AG04449 (cell line): ENCODE data around the gene ASXL1.

Experiments
- CTCF ChIA-PET: fragments of 350-600 bp; formaldehyde crosslinking; extraction: SDS; loops from one replicate; lab custom pipeline; 2021; ENCODE audit warnings: antibody characterized with exemption; lab: Yijun Ruan, JAX
- POLR2A ChIA-PET: fragments of 400-600, 350-600 bp; formaldehyde crosslinking; extraction: SDS; loops from one replicate; lab custom pipeline; 2020; ENCODE audit warnings: antibody characterized with exemption, inconsistent platforms; lab: Yijun Ruan, JAX
- DNase-seq: peaks from one replicate; pipeline ENCODE4 v3.0.0-alpha.2; 2010; ENCODE audit warnings: low read depth, low spot score
- H3K4me3 ChIP-seq: 2 replicates; pipeline ENCODE4 v1.5.1; 2011; ENCODE audit warnings: low read depth, mild to moderate bottlenecking, control low read depth, low read length
- TF ChIP-seq, protein P1 (sequence below): IDR thresholded peaks from one replicate; pipeline ENCODE4 v1.5.1; 2011; ENCODE audit warnings: mild to moderate bottlenecking, moderate library complexity, low read length, control low read depth, inconsistent platforms; ENCODE audit not compliant: insufficient read depth; ENCODE audit errors: missing control alignments

Gene ASXL1

DNA sequence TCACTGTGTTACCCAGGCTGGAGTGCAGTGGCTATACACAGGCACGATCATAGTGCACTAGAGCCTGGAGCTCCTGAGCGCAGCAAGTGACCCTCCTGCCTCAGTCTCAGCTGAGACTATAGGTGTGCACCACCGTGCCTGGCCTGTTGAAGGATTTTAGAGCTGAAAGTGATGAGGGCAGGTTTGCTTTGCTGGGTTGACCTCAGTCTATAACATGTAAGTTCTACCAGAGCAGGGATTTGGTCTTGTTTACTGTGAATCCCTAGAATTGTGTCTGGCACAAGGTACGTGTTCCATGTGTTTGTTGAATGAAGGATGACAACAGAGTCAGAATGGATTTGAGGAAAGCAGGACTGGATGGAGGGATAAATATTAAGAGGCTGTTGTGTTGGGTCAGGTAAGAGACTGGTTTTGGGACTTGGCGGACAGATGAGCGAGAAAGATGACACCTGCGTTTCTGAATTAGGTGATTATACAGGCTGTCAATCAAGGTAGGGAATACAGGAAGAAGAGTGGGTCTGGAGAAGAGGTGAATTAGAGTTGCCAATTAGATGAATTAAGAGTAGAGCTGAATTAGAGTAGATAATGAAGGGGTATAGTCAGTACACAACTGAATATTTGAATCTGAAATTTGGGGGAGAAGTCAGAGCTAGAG is 6.5 kb downstream of the ASXL1 start:
- CTCF ChIA-PET, result interaction anchor here (1.2 kb wide), 1 partner anchor 28 kb away, joined by 3 read pairs; no protein-coding TSS in a partner anchor
- DNase-seq, result no peak
- POLR2A ChIA-PET, result no interaction called here
- TF ChIP-seq, protein P1, sequence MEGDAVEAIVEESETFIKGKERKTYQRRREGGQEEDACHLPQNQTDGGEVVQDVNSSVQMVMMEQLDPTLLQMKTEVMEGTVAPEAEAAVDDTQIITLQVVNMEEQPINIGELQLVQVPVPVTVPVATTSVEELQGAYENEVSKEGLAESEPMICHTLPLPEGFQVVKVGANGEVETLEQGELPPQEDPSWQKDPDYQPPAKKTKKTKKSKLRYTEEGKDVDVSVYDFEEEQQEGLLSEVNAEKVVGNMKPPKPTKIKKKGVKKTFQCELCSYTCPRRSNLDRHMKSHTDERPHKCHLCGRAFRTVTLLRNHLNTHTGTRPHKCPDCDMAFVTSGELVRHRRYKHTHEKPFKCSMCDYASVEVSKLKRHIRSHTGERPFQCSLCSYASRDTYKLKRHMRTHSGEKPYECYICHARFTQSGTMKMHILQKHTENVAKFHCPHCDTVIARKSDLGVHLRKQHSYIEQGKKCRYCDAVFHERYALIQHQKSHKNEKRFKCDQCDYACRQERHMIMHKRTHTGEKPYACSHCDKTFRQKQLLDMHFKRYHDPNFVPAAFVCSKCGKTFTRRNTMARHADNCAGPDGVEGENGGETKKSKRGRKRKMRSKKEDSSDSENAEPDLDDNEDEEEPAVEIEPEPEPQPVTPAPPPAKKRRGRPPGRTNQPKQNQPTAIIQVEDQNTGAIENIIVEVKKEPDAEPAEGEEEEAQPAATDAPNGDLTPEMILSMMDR, result no peak
- H3K4me3 ChIP-seq, result no peak overlapping the region

DNA sequence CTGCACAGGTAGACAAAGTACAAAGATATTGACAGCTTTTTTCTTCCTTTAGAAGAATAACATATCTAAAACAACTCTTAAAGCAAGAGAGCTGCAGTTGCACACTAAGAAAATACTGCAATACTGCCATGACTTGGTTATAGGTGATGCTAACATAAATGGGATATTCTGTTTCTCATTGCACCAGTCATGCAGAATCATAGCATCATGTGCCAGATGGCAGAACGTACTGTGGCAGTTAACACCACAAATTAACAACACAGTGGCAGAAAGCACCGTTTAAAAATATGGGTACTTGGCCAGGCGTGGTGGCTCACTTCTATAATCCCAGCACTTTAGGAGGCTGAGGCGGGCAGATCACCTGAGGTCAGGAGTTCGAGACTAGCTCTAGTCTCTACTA is 7.4 kb downstream of the ASXL1 start:
- no peak for DNase-seq
- ChIA-PET POLR2A (no interaction called here), CTCF (no interaction called here)
- TF ChIP-seq, protein P1, result no peak
- no peak overlapping the region for H3K4me3 ChIP-seq

DNA sequence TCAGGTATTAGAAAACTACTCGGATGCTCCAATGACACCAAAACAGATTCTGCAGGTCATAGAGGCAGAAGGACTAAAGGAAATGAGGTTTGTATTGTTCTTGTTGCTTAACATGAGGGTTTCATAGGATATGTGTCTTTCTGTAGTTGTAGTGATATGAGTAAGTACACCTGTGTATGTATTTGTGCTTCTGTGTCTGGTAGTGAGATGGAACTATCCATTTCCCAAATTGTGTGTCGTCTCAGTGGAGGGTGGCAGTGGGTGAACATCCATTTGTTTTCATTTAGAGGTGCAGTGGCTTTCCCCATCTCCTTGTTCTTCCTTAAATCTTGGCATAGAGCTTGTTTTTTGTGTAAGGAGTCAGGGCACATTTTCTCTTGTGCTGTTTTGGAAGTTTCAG is 8.2 kb downstream of the ASXL1 start:
- POLR2A ChIA-PET, result no interaction called here
- H3K4me3 ChIP-seq, result no peak overlapping the region
- CTCF ChIA-PET, result no interaction called here
- no peak for DNase-seq
- TF ChIP-seq, protein P1, result no peak

DNA sequence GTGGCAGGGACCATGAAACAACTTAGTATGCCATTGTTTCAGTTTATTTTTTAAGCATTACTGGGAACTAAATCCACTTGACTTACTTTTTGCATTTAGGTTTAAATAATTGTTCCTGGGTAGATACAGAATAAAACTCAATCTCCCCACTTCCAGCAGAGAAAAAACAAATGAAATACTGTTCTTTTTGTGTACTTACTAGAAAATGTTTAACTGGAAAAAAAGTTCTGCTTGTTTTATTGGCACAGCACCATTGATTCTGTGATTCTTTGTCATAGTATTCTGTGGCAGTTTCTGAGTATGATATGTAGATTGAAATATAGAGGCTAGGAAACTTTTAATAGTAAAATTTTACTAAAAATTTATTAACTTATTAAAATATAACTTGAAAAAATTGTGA is 10.2 kb downstream of the ASXL1 start:
- TF ChIP-seq, protein P1, result no peak

DNA sequence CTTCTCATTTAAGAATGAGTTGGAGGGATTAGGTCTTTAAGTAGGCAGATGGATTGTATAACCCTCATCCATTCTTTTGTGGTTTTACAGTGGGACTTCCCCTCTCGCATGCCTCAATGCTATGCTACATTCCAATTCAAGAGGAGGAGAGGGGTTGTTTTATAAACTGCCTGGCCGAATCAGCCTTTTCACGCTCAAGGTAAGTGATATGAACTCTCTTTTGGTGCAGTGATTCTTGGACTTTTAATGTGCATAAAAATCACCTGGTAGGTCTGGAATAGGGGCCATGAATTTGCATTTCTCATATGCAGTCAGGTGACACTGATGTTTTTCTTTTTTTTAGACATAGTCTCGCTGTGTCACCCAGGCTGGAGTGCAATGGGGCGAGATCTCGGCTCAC is 10.8 kb downstream of the ASXL1 start:
- CTCF ChIA-PET, result interaction anchor here (1.3 kb wide), 1 partner anchor 88 kb away, joined by 3 read pairs; no protein-coding TSS in a partner anchor
- H3K4me3 ChIP-seq, result no peak overlapping the region

More for the DNA sequence above, 10.2 kb downstream of the ASXL1 start:
- DNase-seq, result no peak
- H3K4me3 ChIP-seq, result no peak overlapping the region
- POLR2A ChIA-PET, result no interaction called here
- CTCF ChIA-PET, result interaction anchor here (1.3 kb wide), 1 partner anchor 88 kb away, joined by 3 read pairs; no protein-coding TSS in a partner anchor

DNA sequence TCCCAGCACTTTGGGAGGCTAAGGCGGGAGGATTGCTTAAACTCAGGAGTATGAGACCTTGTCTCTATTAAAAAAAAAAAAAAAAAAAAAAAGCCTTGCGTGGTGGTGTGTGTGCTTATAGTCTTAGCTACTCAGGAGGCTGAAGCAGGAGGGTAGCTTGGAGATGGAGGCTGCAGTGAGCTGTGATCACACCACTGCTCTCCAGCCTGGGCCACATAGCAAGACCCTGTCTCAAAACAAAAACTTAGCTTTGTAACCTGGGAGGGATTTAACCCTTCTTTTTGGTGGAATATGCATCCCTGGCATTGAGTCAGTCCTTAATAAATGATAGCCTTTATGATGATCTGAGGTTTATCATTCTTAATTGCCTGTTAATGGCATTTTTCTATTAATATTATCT is 12.8 kb downstream of the ASXL1 start:
- H3K4me3 ChIP-seq, result no peak overlapping the region
- no peak for DNase-seq
- ChIA-PET CTCF (interaction anchor here (1.1 to 1.2 kb wide), 2 partner anchors 9 to 68 kb away, joined by 3 read pairs; no protein-coding TSS in a partner anchor), POLR2A (interaction anchor here (0.7 to 1.5 kb wide), 3 partner anchors 12 to 129 kb away, joined by 3 to 6 read pairs (median 3); no protein-coding TSS in a partner anchor)
- TF ChIP-seq, protein P1, result no peak

More for the DNA sequence above, 10.8 kb downstream of the ASXL1 start:
- POLR2A ChIA-PET, result no interaction called here
- no peak for DNase-seq
- TF ChIP-seq, protein P1, result no peak
